Rectal smooth muscle tissue (tissue), 1 donor: ENCODE data around the gene PPP1R15B.

Experiments
- H3K27ac ChIP-seq: one replicate; pipeline ENCODE4 v1.7.0; 2013; ENCODE audit warnings: low read depth, low read length, inconsistent platforms
- H3K27me3 ChIP-seq: one replicate; pipeline ENCODE4 v1.7.0; 2013; ENCODE audit warnings: low read length; ENCODE audit not compliant: control insufficient read depth, insufficient read depth
- H3K36me3 ChIP-seq: one replicate; pipeline ENCODE4 v1.7.0; 2013; ENCODE audit warnings: low read length; ENCODE audit not compliant: control insufficient read depth, insufficient read depth
- H3K4me1 ChIP-seq: one replicate; pipeline ENCODE4 v1.7.0; 2013; ENCODE audit warnings: low read length; ENCODE audit not compliant: control insufficient read depth, insufficient read depth
- H3K4me3 ChIP-seq: one replicate; pipeline ENCODE4 v1.7.0; 2013; ENCODE audit warnings: low read length
- H3K9ac ChIP-seq: one replicate; pipeline ENCODE4 v1.7.0; 2013; ENCODE audit warnings: low read length

PPP1R15B gene

GRCh38 chr1:204377800-204378668, 33.6 kb downstream of the PPP1R15B start:
- no peak overlapping the region for H3K27ac ChIP-seq
- no peaks in the 10 kb centered on the region for H3K36me3 ChIP-seq
- peaks cover 11% of the 10 kb centered on the region for H3K27me3 ChIP-seq
- peak overlapping the region; percentile 60 for H3K4me3 ChIP-seq
- no peaks in the 10 kb centered on the region for H3K4me1 ChIP-seq
- H3K9ac ChIP-seq = no peak overlapping the region

DNA sequence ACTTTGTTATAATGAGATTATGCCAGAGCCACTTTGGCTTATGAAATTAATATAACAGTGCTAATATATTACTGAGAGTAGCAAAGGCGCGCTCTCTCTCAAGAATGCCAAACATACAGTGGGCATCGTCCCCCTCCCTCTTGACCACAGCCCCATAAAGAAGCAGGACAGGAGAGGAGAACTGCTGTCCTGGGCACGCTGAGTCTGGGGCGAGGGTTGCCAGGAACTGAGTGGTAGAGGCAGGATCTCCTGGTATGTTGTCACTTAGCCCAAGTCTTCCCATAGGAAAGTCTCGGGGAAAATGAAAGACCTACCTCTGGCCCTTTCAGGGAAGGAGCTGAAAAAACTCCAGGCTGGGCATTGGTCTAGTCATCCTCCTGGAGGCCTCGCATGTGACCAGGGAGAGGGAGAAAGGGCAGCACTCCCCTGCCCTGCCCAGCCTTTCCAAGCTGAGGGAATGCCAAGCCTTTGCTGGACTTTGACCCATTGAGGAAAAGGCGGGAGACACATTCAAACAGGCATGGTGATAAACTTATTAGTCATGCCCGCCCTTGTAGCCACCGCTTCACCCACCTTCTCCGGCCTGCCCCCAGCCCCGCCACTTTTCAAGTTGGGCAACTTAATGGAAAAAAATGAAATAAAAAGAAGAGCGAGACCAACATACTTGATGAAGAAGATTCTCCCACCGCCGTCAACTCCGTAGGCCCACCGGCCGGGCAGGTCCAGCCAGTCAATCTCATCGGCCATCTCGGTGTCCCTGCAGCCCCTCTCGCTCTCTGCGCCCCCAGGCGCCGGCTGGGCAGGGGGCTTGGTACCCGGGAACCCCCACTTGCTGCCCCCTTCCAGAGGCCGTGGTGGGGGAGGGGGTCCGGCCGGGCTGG, 34.5 kb downstream of the PPP1R15B start:
- H3K27ac ChIP-seq = no peak overlapping the region
- H3K27me3 ChIP-seq = peaks cover 11% of the 10 kb centered on the region
- H3K9ac ChIP-seq = no peak overlapping the region
- H3K4me3 ChIP-seq = peak overlapping the region; percentile 60
- H3K4me1 ChIP-seq = no peaks in the 10 kb centered on the region
- H3K36me3 ChIP-seq = no peaks in the 10 kb centered on the region

DNA sequence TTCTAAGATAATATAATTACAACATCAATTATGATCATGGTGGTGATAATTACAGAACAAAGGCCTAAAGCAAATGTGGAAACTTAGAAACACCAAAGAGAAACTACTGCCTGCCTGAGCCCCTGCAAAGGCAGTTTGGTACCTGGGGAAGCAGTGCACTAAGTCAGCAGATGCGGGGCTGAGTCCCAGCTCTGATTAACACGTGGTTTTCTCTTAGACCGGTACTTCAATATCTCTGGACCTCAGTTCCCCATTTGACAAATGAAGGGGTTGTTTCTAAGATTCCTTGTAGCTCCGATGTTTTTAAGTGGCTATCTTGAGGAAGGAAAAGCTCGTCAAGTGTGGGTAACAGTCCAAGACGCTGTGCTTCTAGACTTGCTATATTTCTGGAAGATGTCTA, 35.2 kb downstream of the PPP1R15B start:
- H3K4me3 ChIP-seq = peak overlapping the region; percentile 3
- no peaks in the 10 kb centered on the region for H3K36me3 ChIP-seq
- no peak overlapping the region for H3K9ac ChIP-seq
- H3K27ac ChIP-seq = no peak overlapping the region
- H3K27me3 ChIP-seq = peaks cover 11% of the 10 kb centered on the region
- H3K4me1 ChIP-seq = no peaks in the 10 kb centered on the region

GRCh38 chr1:204373911-204374310, 37.7 kb downstream of the PPP1R15B start:
- Histone ChIP-seq H3K27ac (no peak overlapping the region), H3K36me3 (no peaks in the 10 kb centered on the region), H3K4me1 (no peaks in the 10 kb centered on the region), H3K27me3 (peaks cover 10% of the 10 kb centered on the region), H3K4me3 (no peak overlapping the region), H3K9ac (no peak overlapping the region)

- no peak overlapping the region for H3K9ac ChIP-seq
- no peaks in the 10 kb centered on the region for H3K4me1 ChIP-seq
- no peak overlapping the region for H3K27ac ChIP-seq
- no peak overlapping the region for H3K4me3 ChIP-seq
- H3K36me3 ChIP-seq = no peaks in the 10 kb centered on the region
- H3K27me3 ChIP-seq = peaks cover 4% of the 10 kb centered on the region
Measured at GRCh38 chr1:204370176-204370575, 41.4 kb downstream of the PPP1R15B start.

- H3K36me3 ChIP-seq = no peaks in the 10 kb centered on the region
- H3K9ac ChIP-seq = no peak overlapping the region
- no peaks in the 10 kb centered on the region for H3K4me1 ChIP-seq
- H3K4me3 ChIP-seq = no peak overlapping the region
- H3K27me3 ChIP-seq = peaks cover 3% of the 10 kb centered on the region
- no peak overlapping the region for H3K27ac ChIP-seq
Measured at GRCh38 chr1:204368996-204369726, 42.5 kb downstream of the PPP1R15B start.

- Histone ChIP-seq H3K27ac (no peak overlapping the region), H3K4me1 (peaks cover 4% of the 10 kb centered on the region), H3K36me3 (no peaks in the 10 kb centered on the region), H3K27me3 (no peaks in the 10 kb centered on the region), H3K4me3 (no peak overlapping the region), H3K9ac (no peak overlapping the region)
Measured at GRCh38 chr1:204367956-204368355, 43.7 kb downstream of the PPP1R15B start.

GRCh38 chr1:204367193-204367858, 44.3 kb downstream of the PPP1R15B start:
- no peaks in the 10 kb centered on the region for H3K36me3 ChIP-seq
- no peak overlapping the region for H3K9ac ChIP-seq
- H3K4me3 ChIP-seq = no peak overlapping the region
- H3K27me3 ChIP-seq = peaks cover 3% of the 10 kb centered on the region
- no peak overlapping the region for H3K27ac ChIP-seq
- peaks cover 4% of the 10 kb centered on the region for H3K4me1 ChIP-seq

DNA sequence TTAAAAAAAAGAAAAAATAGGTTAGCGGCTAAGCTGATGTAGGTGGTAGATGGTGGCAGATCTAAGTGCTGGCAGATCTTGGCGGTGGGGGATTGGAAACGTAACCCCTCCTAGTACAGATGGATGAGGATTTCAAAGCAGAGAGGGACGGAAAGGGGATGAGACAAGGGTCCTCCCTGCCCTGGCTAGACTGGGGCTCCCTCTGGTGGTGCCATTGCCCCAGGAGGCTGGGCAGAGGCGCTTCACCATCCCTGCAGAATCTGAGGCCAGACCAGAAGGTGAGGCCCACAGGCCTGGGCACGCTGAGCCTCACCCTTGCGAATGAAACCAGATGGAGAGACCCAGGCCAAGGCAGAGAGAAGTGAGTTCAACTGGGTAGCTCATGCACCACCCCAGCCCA, 44.9 kb downstream of the PPP1R15B start:
- Histone ChIP-seq H3K27ac (no peak overlapping the region), H3K27me3 (peaks cover 3% of the 10 kb centered on the region), H3K4me3 (no peak overlapping the region), H3K4me1 (peaks cover 4% of the 10 kb centered on the region), H3K9ac (no peak overlapping the region), H3K36me3 (no peaks in the 10 kb centered on the region)

DNA sequence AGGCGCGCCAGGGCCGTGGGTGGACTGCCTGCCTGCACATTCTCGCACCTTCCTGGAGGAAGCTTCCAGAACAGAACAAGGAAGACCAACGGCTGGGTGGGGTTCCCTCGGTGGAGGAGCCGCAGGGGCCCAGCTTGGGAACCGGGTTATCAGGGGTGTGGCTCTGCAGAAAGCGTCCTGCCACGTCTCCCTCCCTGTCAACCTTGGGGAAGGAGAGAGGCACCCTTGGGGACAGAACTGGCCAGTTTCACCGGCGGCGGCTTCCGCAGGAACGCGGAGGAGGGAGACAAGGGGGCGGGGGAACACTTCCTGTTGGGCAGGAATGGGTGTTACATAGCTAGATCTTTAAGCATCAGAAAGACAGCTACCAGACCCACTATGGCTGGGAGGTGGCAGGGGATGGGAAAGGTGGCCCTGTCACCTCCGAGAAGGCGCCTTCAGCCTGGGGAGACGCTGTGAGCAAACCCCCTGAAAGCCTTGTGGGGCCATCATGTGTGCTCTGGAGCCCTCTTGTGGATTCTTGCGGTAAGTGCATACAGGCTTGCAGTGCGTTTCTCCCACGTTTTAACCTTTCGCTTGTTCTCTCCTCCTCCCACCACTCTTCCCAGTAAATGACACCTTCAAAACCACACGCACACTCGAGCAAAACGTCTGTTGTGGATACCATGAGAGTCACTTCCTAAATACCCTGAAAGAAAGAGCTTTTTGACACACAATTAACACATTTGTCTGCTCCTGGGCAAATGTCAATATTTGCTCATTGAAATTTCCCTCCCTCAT, 48.1 kb downstream of the PPP1R15B start:
- Histone ChIP-seq H3K4me1 (peaks cover 4% of the 10 kb centered on the region), H3K27ac (no peak overlapping the region), H3K4me3 (peak overlapping the region; percentile 83), H3K27me3 (peaks cover 6% of the 10 kb centered on the region), H3K36me3 (no peaks in the 10 kb centered on the region), H3K9ac (peak overlapping the region; percentile 51)

DNA sequence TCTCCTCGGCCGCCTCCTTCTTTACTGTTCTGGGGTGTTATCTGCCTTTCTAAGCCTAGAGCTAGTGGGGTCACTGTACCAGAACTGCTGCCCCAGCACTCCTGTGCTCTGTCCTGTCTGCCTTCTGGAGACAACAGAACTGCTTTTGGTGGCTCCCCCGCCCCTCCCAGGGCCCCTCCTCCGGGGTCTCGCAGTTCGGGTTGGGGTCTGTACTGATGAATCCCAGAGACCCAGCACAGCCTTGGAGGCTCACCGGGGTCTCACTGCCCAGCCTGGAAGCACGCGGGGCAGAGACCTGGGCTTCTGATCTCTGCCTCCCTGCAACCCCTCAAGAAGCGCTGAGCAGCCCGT, 48.7 kb downstream of the PPP1R15B start:
- peaks cover 4% of the 10 kb centered on the region for H3K4me1 ChIP-seq
- peak overlapping the region; percentile 51 for H3K9ac ChIP-seq
- no peak overlapping the region for H3K27ac ChIP-seq
- no peaks in the 10 kb centered on the region for H3K36me3 ChIP-seq
- H3K27me3 ChIP-seq = peaks cover 6% of the 10 kb centered on the region
- peak overlapping the region; percentile 83 for H3K4me3 ChIP-seq
